Smooth muscle cell (in vitro differentiated cells): ENCODE data around the gene ARG1. TPM values are rescaled to one million over a fixed set of nuclear protein-coding genes. Genes with fewer than 3 reads are reported as not detected.

Experiments used
- DNase-seq: peaks from one replicate; lab custom pipeline; 2025; ENCODE audit not compliant: unreplicated experiment; lab: John Stamatoyannopoulos, UW
- H2AFZ ChIP-seq: fragments of 200-600 bp; sonication (generic); 2 replicates; pipeline ENCODE4 v1.6.0; 2016; ENCODE audit warnings: antibody characterized with exemption, low read depth, mild to moderate bottlenecking
- H3F3A ChIP-seq: fragments of 200-600 bp; sonication (generic); 2 replicates; pipeline ENCODE4 v1.6.0; 2017; ENCODE audit warnings: antibody characterized with exemption, low read depth
- H3K27ac ChIP-seq: fragments of 200-600 bp; sonication (generic); 2 replicates; pipeline ENCODE4 v1.5.1; 2016; ENCODE audit warnings: low read depth, mild to moderate bottlenecking
- H3K27me3 ChIP-seq: fragments of 200-600 bp; sonication (generic); 2 replicates; pipeline ENCODE4 v1.6.1; 2016; ENCODE audit warnings: low read depth, mild to moderate bottlenecking
- H3K36me3 ChIP-seq: fragments of 200-600 bp; sonication (generic); 2 replicates; pipeline ENCODE4 v1.5.1; 2016; ENCODE audit warnings: low read depth
- H3K4me1 ChIP-seq: fragments of 200-600 bp; sonication (generic); 2 replicates; pipeline ENCODE4 v1.5.1; 2016; ENCODE audit warnings: low read depth
- H3K4me2 ChIP-seq: fragments of 200-600 bp; sonication (generic); 2 replicates; pipeline ENCODE4 v1.6.0; 2016; ENCODE audit warnings: mild to moderate bottlenecking
- H3K4me3 ChIP-seq: fragments of 200-600 bp; sonication (generic); 2 replicates; pipeline ENCODE4 v1.5.1; 2016; ENCODE audit warnings: mild to moderate bottlenecking
- H3K79me2 ChIP-seq: fragments of 200-600 bp; sonication (generic); 2 replicates; pipeline ENCODE4 v1.6.0; 2016; ENCODE audit warnings: low read depth, mild to moderate bottlenecking
- H3K9ac ChIP-seq: fragments of 200-600 bp; sonication (generic); 2 replicates; pipeline ENCODE4 v1.6.0; 2016; ENCODE audit warnings: low read depth
- H3K9me3 ChIP-seq: fragments of 200-600 bp; sonication (generic); replicated peaks from 2 replicates; pipeline ENCODE4 v1.5.1; 2016; ENCODE audit warnings: low read depth
- H4K20me1 ChIP-seq: fragments of 200-600 bp; sonication (generic); 2 replicates; pipeline ENCODE4 v1.6.0; 2016; ENCODE audit warnings: low read depth
- WGBS: methylation state at CpG from one replicate; pipeline ENCODE4 v1.1.7; 2016; ENCODE audit warnings: low lambda C conversion rate; 5-methylcytosine and 5-hydroxymethylcytosine counted together
- polyA plus RNA-seq: library from polyadenylated mRNA; unstranded; fragments of >200 nt; fragmentation: Nextera tagmentation; extraction: Ambion mirVana; gene quantifications from 2 replicates; pipeline ENCODE4 v1.2.1, GENCODE V29; 2016
- total RNA-seq: library from RNA; depleted of rRNA; stranded (reverse); fragments of >200 nt; gene quantifications from 2 replicates; pipeline ENCODE4 v1.2.3, GENCODE V29; 2014
- TF ChIP-seq, protein P1 (sequence below): fragments of 200-600 bp; sonication (generic); IDR thresholded peaks from 2 replicates; pipeline ENCODE4 v1.5.1; 2017; ENCODE audit warnings: borderline replicate concordance, mild to moderate bottlenecking, antibody characterized with exemption; ENCODE audit not compliant: insufficient read depth, poor library complexity, severe bottlenecking

ARG1 gene
- total and polyA plus RNA-seq, 2 experiments from 2014 or later = not detected

DNA sequence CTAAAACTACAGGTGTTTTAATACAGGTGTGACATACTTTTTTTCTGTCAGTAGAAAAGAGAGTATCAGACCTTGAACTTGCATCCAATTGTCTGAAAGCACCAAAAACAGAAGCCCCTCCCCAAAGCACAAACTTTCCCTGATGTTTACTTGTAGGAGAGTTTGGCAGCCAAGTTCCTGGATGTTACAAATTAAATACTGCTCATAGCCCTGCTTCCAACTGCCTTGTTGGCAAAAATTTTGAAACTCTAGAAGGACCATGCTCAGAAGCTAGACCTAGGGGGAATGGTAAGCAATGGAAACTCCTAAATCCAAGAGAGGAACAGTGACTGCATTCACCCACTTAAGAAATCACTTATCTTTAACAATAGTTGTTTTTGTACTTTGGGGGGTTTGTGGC lies 17.0 kb upstream of the ARG1 start:
- Histone ChIP-seq H3K27me3 (no peaks in the 10 kb centered on the region), H3K9me3 (no peaks in the 10 kb centered on the region), H3K79me2 (no peaks in the 10 kb centered on the region), H3K4me2 (no peak overlapping the region), H3F3A (no peaks in the 10 kb centered on the region), H3K4me3 (no peak overlapping the region), H3K36me3 (no peaks in the 10 kb centered on the region), H2AFZ (no peak overlapping the region), H3K27ac (no peak overlapping the region), H3K4me1 (no peaks in the 10 kb centered on the region), H3K9ac (no peak overlapping the region), H4K20me1 (no peaks in the 10 kb centered on the region)
- DNase-seq = no peak
- TF ChIP-seq, protein P1, sequence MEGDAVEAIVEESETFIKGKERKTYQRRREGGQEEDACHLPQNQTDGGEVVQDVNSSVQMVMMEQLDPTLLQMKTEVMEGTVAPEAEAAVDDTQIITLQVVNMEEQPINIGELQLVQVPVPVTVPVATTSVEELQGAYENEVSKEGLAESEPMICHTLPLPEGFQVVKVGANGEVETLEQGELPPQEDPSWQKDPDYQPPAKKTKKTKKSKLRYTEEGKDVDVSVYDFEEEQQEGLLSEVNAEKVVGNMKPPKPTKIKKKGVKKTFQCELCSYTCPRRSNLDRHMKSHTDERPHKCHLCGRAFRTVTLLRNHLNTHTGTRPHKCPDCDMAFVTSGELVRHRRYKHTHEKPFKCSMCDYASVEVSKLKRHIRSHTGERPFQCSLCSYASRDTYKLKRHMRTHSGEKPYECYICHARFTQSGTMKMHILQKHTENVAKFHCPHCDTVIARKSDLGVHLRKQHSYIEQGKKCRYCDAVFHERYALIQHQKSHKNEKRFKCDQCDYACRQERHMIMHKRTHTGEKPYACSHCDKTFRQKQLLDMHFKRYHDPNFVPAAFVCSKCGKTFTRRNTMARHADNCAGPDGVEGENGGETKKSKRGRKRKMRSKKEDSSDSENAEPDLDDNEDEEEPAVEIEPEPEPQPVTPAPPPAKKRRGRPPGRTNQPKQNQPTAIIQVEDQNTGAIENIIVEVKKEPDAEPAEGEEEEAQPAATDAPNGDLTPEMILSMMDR = no peak

GRCh38 chr6:131558922-131559321 lies 14.1 kb upstream of the ARG1 start:
- Histone ChIP-seq H3K4me2 (no peak overlapping the region), H3K4me1 (no peaks in the 10 kb centered on the region), H2AFZ (no peak overlapping the region), H3K27ac (no peak overlapping the region), H4K20me1 (no peaks in the 10 kb centered on the region), H3K9me3 (no peaks in the 10 kb centered on the region), H3K79me2 (no peaks in the 10 kb centered on the region), H3K9ac (no peak overlapping the region), H3K36me3 (no peaks in the 10 kb centered on the region), H3F3A (no peaks in the 10 kb centered on the region), H3K4me3 (no peak overlapping the region), H3K27me3 (no peaks in the 10 kb centered on the region)
- no peak for DNase-seq
- WGBS = 97% methylated on average over 4 of the region's 4 CpGs
- TF ChIP-seq, protein P1 = no peak

- Histone ChIP-seq H3K4me1 (no peaks in the 10 kb centered on the region), H3K79me2 (no peaks in the 10 kb centered on the region), H3K27ac (no peak overlapping the region), H3K9me3 (no peaks in the 10 kb centered on the region), H3K36me3 (no peaks in the 10 kb centered on the region), H3F3A (no peaks in the 10 kb centered on the region), H3K9ac (no peak overlapping the region), H3K4me2 (no peak overlapping the region), H3K4me3 (no peak overlapping the region), H2AFZ (no peak overlapping the region), H3K27me3 (no peaks in the 10 kb centered on the region), H4K20me1 (no peaks in the 10 kb centered on the region)
- DNase-seq = no peak
- TF ChIP-seq, protein P1 = no peak
- WGBS = 91% methylated on average over 4 of the region's 4 CpGs
Measured at GRCh38 chr6:131561925-131562707, 10.9 kb upstream of the ARG1 start.

DNA sequence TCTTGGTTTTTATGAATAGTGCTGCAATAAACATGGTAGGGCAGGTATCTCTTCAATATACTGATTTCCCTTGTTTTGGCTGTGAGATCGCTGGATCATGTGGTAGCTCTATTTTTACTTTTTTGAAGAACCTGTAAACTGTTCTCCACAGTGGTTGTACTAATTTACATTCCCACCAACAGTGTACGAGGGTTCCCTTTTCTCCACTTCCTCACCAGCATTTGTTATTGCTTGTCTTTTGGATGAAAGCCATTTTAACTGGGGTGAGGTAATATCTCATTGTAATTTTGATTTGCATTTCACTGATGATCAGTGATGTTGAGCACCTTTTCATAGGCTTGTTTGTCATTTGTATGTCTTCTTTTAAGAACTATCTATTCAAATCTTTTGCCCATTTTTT lies 8.0 kb upstream of the ARG1 start:
- no peaks in the 10 kb centered on the region for H3F3A ChIP-seq
- H3K9me3 ChIP-seq = no peaks in the 10 kb centered on the region
- no peak overlapping the region for H3K4me2 ChIP-seq
- WGBS = 94% methylated on average over 2 of the region's 2 CpGs
- no peaks in the 10 kb centered on the region for H3K27me3 ChIP-seq
- H3K4me1 ChIP-seq = no peaks in the 10 kb centered on the region
- no peak overlapping the region for H3K9ac ChIP-seq
- H3K36me3 ChIP-seq = no peaks in the 10 kb centered on the region
- DNase-seq = no peak
- H3K79me2 ChIP-seq = no peaks in the 10 kb centered on the region
- TF ChIP-seq, protein P1 = no peak
- H3K4me3 ChIP-seq = no peak overlapping the region
- H3K27ac ChIP-seq = no peak overlapping the region
- no peaks in the 10 kb centered on the region for H4K20me1 ChIP-seq
- no peak overlapping the region for H2AFZ ChIP-seq
